H1 (cell line): Measurements from ENCODE around the gene SOCS3. TPM values are rescaled to one million over a fixed set of nuclear protein-coding genes. Genes with fewer than 3 reads are reported as not detected.

Experiments used
- BCL11A ChIP-seq, 2 experiments: IDR thresholded peaks; one replicate each; pipeline ENCODE4 v1.6.1; 2011; ENCODE audit warnings: low read depth in 2 of 2, low read length in 2 of 2, mild to moderate bottlenecking in 2 of 2
- CHD1 ChIP-seq: IDR thresholded peaks from 2 replicates; pipeline ENCODE4 v1.6.1; 2012; ENCODE audit warnings: low read depth, low read length, improper control_type of control experiment
- FOSL1 ChIP-seq: IDR thresholded peaks from 2 replicates; pipeline ENCODE4 v1.6.1; 2011; ENCODE audit warnings: mild to moderate bottlenecking, low read depth, low read length, moderate library complexity; ENCODE audit not compliant: insufficient read depth
- KDM1A ChIP-seq: fragments of 200-600, 300-600 bp; sonication (generic); IDR thresholded peaks from 2 replicates; pipeline ENCODE4 v1.7.1; 2016; ENCODE audit warnings: mild to moderate bottlenecking, low read length, borderline replicate concordance
- KDM5A ChIP-seq: fragments of 200-600 bp; IDR thresholded peaks from 2 replicates; pipeline ENCODE4 v1.7.1; 2012; ENCODE audit warnings: mild to moderate bottlenecking, low read length, inconsistent platforms, mixed read lengths
- NANOG ChIP-seq: IDR thresholded peaks from 2 replicates; pipeline ENCODE4 v1.6.1; 2011; ENCODE audit warnings: low read length, low read depth, mild to moderate bottlenecking, inconsistent platforms; ENCODE audit not compliant: insufficient read depth, poor library complexity, severe bottlenecking
- POU5F1 ChIP-seq: IDR thresholded peaks from 2 replicates; pipeline ENCODE4 v1.6.1; 2011; ENCODE audit warnings: low read depth, mild to moderate bottlenecking, low read length, moderate library complexity
- RAD21 ChIP-seq, 2 experiments: IDR thresholded peaks in 1 of 2; conservative IDR thresholded peaks in 1 of 2; 2 replicates each; pipeline ENCODE4 v1.6.1; 2011; ENCODE audit warnings: low read depth in 2 of 2, low read length in 2 of 2, improper control_type of control experiment in 1 of 2, inconsistent platforms in 1 of 2, mild to moderate bottlenecking in 1 of 2, moderate library complexity in 1 of 2
- SIN3A ChIP-seq, 2 experiments: IDR thresholded peaks in 1 of 2; conservative IDR thresholded peaks in 1 of 2; 2 replicates each; pipeline ENCODE4 v1.6.1; 2011 to 2012; ENCODE audit warnings: low read length in 2 of 2, improper control_type of control experiment in 1 of 2, low read depth in 1 of 2, mild to moderate bottlenecking in 1 of 2
- TEAD4 ChIP-seq: IDR thresholded peaks from 2 replicates; pipeline ENCODE4 v1.6.1; 2012; ENCODE audit warnings: low read depth, low read length, inconsistent platforms, mixed read lengths
- polyA plus RNA-seq, 7 experiments: library from polyadenylated mRNA; depleted of rRNA in 3 of 7; stranded (reverse) in 5 of 7; unstranded in 2 of 7; fragments of >200 nt in 5 of 7; fragments of 200-250 nt in 2 of 7; gene quantifications; 1 replicate in 5 of 7; 2 replicates in 1 of 7; 4 replicates in 1 of 7; pipeline versions ENCODE4 v1.2.1 to v1.2.3, GENCODE V29; 2011 to 2013; ENCODE audit warnings: missing spikeins in 2 of 7, mixed read lengths in 2 of 7
- total RNA-seq: library from RNA; stranded (reverse); fragmentation: NEBNext Ultra II Directional; extraction: Animal tissue kit (Norgen Biotek cat#: 25700); gene quantifications from 2 replicates; pipeline ENCODE4 v1.2.1, GENCODE V29; 2021
- TF ChIP-seq, protein P1 (sequence below): IDR thresholded peaks from 2 replicates; pipeline ENCODE4 v1.6.1; 2011; ENCODE audit warnings: low read length, improper control_type of control experiment
- TF ChIP-seq, protein P2 (sequence below): IDR thresholded peaks from 2 replicates; pipeline ENCODE4 v1.6.1; 2012; ENCODE audit warnings: inconsistent platforms

SOCS3 gene
- total and polyA plus RNA-seq, 2 of the 8 experiments (the other 6 are each of a cell fraction or from before 2014, with no cell fraction given): 10.1 to 47.9 TPM

DNA sequence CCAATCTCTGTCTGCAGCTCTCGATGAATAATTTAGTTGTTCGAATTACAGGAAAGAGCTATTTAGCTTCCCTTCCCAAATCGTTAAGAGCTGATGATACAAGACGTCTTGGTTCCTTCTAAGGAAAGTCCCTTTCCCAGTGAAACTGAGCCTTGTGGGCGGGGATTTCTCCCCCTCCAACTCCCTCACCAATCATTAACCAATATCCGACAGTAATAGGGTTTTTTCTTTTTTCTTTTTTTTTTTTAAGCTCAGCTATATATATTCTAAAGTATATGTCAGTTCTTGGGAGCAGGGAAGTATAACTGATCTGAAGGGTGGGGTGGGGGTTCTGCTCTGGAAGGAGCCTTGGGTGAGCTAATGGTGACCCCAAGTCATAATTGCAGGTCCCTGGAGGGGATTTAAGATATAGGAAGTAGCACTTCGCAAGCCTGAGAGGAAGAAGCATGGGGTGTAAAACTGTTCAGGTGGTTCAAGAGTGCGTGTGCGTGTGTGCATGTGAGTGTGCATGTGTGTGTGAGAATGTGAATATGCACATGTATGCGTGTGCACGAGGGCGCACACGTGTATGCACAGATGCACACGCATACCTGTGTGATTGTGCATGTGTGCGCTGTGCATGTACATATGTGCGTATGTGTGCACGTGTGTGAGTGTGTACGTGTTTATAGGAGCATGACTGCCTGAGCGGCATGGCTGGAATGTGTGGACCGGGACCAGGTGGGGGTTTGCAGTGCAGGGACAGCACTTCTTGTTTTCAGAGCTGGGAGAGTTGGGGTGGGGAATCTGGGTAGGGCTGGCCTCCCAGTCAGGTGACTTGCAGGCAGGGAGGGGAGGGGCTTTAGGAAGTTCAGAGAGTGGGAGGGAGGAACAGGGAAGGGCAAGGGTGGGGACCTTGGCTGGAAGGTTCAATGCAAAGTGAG lies 42.7 kb downstream of the SOCS3 start (continued):
- TF ChIP-seq RAD21 (IDR thresholded peaks at IDR 0.05 in 1 of 2, conservative IDR thresholded peaks at IDR 0.05 in 1 of 2; ENCODE audit: low read depth in 2 of 2, low read length in 2 of 2) (0 out of 4 replicates have a peak, but pooled peaks of 1 of the 2 experiments have one; percentile 6), CHD1 (no peak), SIN3A (conservative IDR thresholded peaks at IDR 0.05 in 1 of 2, IDR thresholded peaks at IDR 0.05 in 1 of 2; ENCODE audit: low read depth in 1 of 2, low read length in 2 of 2) (0 out of 4 replicates have a peak, but pooled peaks of 1 of the 2 experiments have one; percentile 25), NANOG (no peak), FOSL1 (no peak), POU5F1 (no peak), KDM1A (peak; percentile 16; the same call in 1 of the 2 replicates), BCL11A (IDR thresholded peaks at IDR 0.05; ENCODE audit: low read depth in 2 of 2, low read length in 2 of 2) (no peak), TEAD4 (peak; percentile 88), KDM5A (no peak)
- TF ChIP-seq, protein P1, sequence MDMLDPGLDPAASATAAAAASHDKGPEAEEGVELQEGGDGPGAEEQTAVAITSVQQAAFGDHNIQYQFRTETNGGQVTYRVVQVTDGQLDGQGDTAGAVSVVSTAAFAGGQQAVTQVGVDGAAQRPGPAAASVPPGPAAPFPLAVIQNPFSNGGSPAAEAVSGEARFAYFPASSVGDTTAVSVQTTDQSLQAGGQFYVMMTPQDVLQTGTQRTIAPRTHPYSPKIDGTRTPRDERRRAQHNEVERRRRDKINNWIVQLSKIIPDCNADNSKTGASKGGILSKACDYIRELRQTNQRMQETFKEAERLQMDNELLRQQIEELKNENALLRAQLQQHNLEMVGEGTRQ: peak; percentile 72
- TF ChIP-seq, protein P2, sequence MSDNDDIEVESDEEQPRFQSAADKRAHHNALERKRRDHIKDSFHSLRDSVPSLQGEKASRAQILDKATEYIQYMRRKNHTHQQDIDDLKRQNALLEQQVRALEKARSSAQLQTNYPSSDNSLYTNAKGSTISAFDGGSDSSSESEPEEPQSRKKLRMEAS: peak; percentile 68; the same call in 1 of the 2 replicates
